GM18951 (cell line): ENCODE data around the gene CLDND1.

Experiments
- POLR2A ChIP-seq: IDR thresholded peaks from 4 replicates; pipeline ENCODE4 v1.6.1; 2011; ENCODE audit warnings: mild to moderate bottlenecking; ENCODE audit not compliant: insufficient read length, insufficient read depth; ENCODE audit errors: extremely low read depth
- in situ Hi-C: fragments of 300-500 bp; cut with MboI; formaldehyde crosslinking; loops from one replicate; pipeline ENCODE4 v1.12.0; 2022; ENCODE audit warnings: low sequenced_read_pairs, mixed read lengths, inconsistent platforms; ENCODE audit not compliant: unreplicated experiment

CLDND1 gene

GRCh38 chr3:98514948-98515347, 7.8 kb downstream of the CLDND1 start:
- no peak for TF ChIP-seq POLR2A
- in situ Hi-C loops, result no loop called here

GRCh38 chr3:98513736-98514135, 9.0 kb downstream of the CLDND1 start:
- in situ Hi-C loops, result no loop called here
- TF ChIP-seq POLR2A, result no peak

GRCh38 chr3:98513091-98513511, 9.6 kb downstream of the CLDND1 start:
- no peak for TF ChIP-seq POLR2A
- in situ Hi-C loops, result no loop called here

GRCh38 chr3:98512576-98512975, 10.1 kb downstream of the CLDND1 start:
- TF ChIP-seq POLR2A, result no peak
- in situ Hi-C loops, result no loop called here

- in situ Hi-C loops, result no loop called here
- TF ChIP-seq POLR2A, result no peak
Measured at GRCh38 chr3:98508582-98508981, 14.1 kb downstream of the CLDND1 start.

- in situ Hi-C loops, result no loop called here
- TF ChIP-seq POLR2A, result no peak
Measured at GRCh38 chr3:98504539-98504938, 18.2 kb downstream of the CLDND1 start.

- in situ Hi-C loops, result no loop called here
- no peak for TF ChIP-seq POLR2A
Measured at GRCh38 chr3:98501863-98502576, 20.7 kb downstream of the CLDND1 start.

- TF ChIP-seq POLR2A, result no peak
Measured at GRCh38 chr3:98501270-98501669, 21.4 kb downstream of the CLDND1 start.

GRCh38 chr3:98500019-98500418, 22.7 kb downstream of the CLDND1 start:
- in situ Hi-C loops, result no loop called here
- TF ChIP-seq POLR2A, result no peak

More at GRCh38 chr3:98501270-98501669, 21.4 kb downstream of the CLDND1 start:
- in situ Hi-C loops, result no loop called here

- in situ Hi-C loops, result no loop called here
- no peak for TF ChIP-seq POLR2A
Measured at GRCh38 chr3:98497381-98497780, 25.3 kb downstream of the CLDND1 start, which contains the start of gene OR5K2. Gene OR5K2 (plus strand): TSS chr3:98497681. CDS start chr3:98497681, 0 bp downstream.

- in situ Hi-C loops, result no loop called here
- TF ChIP-seq POLR2A, result no peak
Measured at GRCh38 chr3:98483626-98484025, 39.1 kb downstream of the CLDND1 start.

GRCh38 chr3:98482717-98483482, 39.8 kb downstream of the CLDND1 start:
- in situ Hi-C loops, result no loop called here
- TF ChIP-seq POLR2A, result no peak
